Ascending aorta (tissue), 2 donors: Measurements from ENCODE around the gene ABAT. TPM values are rescaled to one million over a fixed set of nuclear protein-coding genes. Genes with fewer than 3 reads are reported as not detected.

ENCODE experiments used
- DNase-seq, 2 donors: peaks; one replicate each; pipeline ENCODE4 v3.0.0-alpha.2; 2019; ENCODE audit warnings: low spot score in 2 of 2
- H3K27ac ChIP-seq, 2 donors: fragments of 200-600 bp; sonication (generic); one replicate each; pipeline ENCODE4 v1.5.1; 2016 to 2017; ENCODE audit warnings: mild to moderate bottlenecking in 1 of 2
- H3K27me3 ChIP-seq: fragments of 200-600 bp; sonication (generic); one replicate; pipeline ENCODE4 v1.5.1; 2017
- H3K36me3 ChIP-seq, 2 donors: fragments of 200-600 bp; sonication (generic); one replicate each; pipeline ENCODE4 v1.5.1; 2016
- H3K4me1 ChIP-seq, 2 donors: fragments of 200-600 bp; sonication (generic); one replicate each; pipeline ENCODE4 v1.5.1; 2016 to 2017; ENCODE audit warnings: mild to moderate bottlenecking in 1 of 2
- H3K4me3 ChIP-seq, 2 donors: fragments of 200-600 bp; sonication (generic); one replicate each; pipeline ENCODE4 v1.5.1; 2016 to 2017; ENCODE audit warnings: mild to moderate bottlenecking in 1 of 2
- H3K9me3 ChIP-seq, 2 donors: fragments of 200-600 bp; sonication (generic); one replicate each; pipeline ENCODE4 v1.5.1; 2016
- CTCF ChIP-seq, 3 experiments: fragments of 200-600 bp in 2 of 3; fragments of 450-650 bp in 1 of 3; sonication (generic) in 2 of 3; IDR thresholded peaks; one replicate each; pipeline ENCODE4 v1.5.1; 2016 to 2019; ENCODE audit warnings: antibody characterized with exemption in 3 of 3, mild to moderate bottlenecking in 1 of 3, moderate library complexity in 1 of 3
- intact Hi-C: fragments of 100-400 bp; cut with DNase I; formaldehyde crosslinking; loops from one replicate; pipeline ENCODE4 v1.15.1; 2023
- total RNA-seq: library from RNA; depleted of rRNA; stranded (reverse); fragments of >200 nt; gene quantifications from one replicate; pipeline ENCODE4 v1.1.0, GENCODE V29; 2016

The ABAT gene
- total RNA-seq, 1 donor from 2014 or later = 1.8 TPM

GRCh38 chr16:8645831-8646230 is 28.6 kb upstream of the ABAT start:
- no peaks in the 10 kb centered on the region for H3K27me3 ChIP-seq
- H3K27ac ChIP-seq = no peak overlapping the region
- no peaks in the 10 kb centered on the region for H3K9me3 ChIP-seq
- peaks cover 68 to 81% of the 10 kb centered on the region in 2 donors for H3K36me3 ChIP-seq
- DNase-seq = no peak
- no peak for TF ChIP-seq CTCF (IDR thresholded peaks at IDR 0.05)
- intact Hi-C loops = no loop called here
- H3K4me1 ChIP-seq = no peaks in the 10 kb centered on the region
- no peak overlapping the region for H3K4me3 ChIP-seq

DNA sequence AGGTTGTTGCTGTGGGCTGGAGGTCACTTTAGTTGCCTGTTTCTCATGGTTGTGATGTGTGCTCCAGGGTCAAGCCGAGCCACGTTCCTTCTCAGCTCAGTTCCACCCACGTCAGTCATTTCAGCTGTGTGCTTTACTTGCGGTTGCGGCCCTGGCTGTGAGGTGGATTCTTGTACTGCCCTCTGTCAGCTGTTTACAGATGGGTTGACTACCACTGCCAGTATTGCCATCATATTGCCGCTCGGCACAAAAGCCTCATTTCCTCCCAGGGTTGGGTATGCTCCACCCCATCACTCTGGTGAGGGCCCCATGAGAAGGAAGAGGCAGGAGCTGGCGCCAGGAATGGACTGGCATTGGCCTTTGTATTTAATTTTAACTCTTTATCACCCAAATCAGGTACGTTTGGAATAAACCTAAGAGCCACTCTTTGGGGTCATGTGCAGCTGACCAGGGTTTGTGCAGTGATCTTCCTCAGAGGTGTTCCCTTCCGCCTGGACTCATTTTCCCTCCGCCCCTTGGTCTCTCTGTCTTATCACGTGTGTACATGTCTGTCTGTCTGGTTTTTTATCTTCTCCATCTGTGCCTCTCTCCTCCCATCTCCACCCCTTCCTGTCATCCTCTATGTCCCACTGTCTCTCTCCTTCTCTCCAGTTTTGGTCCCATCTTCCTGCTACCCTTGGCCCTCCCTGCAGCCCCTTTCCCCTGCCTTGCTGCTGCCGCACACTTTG is 27.9 kb upstream of the ABAT start:
- H3K4me1 ChIP-seq = no peaks in the 10 kb centered on the region
- H3K9me3 ChIP-seq = no peaks in the 10 kb centered on the region
- DNase-seq = no peak
- TF ChIP-seq CTCF (IDR thresholded peaks at IDR 0.05) = no peak
- H3K4me3 ChIP-seq = no peak overlapping the region
- H3K27ac ChIP-seq = no peak overlapping the region
- peaks cover 62 to 76% of the 10 kb centered on the region in 2 donors for H3K36me3 ChIP-seq
- no peaks in the 10 kb centered on the region for H3K27me3 ChIP-seq
- intact Hi-C loops = no loop called here

DNA sequence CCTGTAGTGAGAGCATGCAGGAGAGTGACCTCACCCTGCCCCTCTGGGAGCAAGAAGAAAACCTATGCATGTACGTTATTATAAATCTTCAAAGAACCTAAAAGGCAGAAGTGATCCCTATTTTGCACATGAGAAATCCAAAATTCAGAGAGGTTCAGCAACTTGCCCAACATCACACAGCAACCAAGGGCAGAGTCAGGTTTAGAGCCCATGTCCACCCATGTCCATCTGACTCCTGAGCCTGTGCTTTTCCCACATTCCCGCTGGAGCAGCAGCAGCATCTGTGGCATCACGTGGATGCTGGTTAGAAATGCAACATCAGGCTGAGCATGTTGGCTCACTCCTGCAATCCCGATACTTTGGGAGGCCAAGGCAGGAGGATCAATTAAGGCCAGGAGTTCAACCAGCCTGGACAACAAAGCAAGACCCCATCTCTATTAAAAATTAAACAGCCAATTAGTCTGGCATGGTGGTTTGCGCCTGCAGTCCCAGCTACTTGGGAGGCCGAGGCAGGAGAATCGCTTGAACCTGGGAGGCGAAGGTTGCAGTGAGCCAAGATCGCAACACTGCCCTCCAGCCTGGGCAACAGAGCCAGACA is 26.6 kb upstream of the ABAT start:
- H3K4me3 ChIP-seq = no peak overlapping the region
- DNase-seq = no peak
- no peaks in the 10 kb centered on the region for H3K27me3 ChIP-seq
- no peaks in the 10 kb centered on the region for H3K4me1 ChIP-seq
- no peak for TF ChIP-seq CTCF (IDR thresholded peaks at IDR 0.05)
- H3K36me3 ChIP-seq = peaks cover 50 to 63% of the 10 kb centered on the region in 2 donors
- intact Hi-C loops = no loop called here
- H3K9me3 ChIP-seq = no peaks in the 10 kb centered on the region
- no peak overlapping the region for H3K27ac ChIP-seq

GRCh38 chr16:8648877-8649276 is 25.5 kb upstream of the ABAT start:
- H3K4me3 ChIP-seq = no peak overlapping the region

GRCh38 chr16:8649829-8650554 is 24.4 kb upstream of the ABAT start:
- intact Hi-C loops = no loop called here
- H3K4me1 ChIP-seq = no peaks in the 10 kb centered on the region
- peaks cover 33 to 41% of the 10 kb centered on the region in 2 donors for H3K36me3 ChIP-seq
- H3K27me3 ChIP-seq = no peaks in the 10 kb centered on the region
- H3K4me3 ChIP-seq = no peak overlapping the region
- no peak for TF ChIP-seq CTCF (IDR thresholded peaks at IDR 0.05)
- DNase-seq = no peak
- H3K27ac ChIP-seq = no peak overlapping the region
- H3K9me3 ChIP-seq = no peaks in the 10 kb centered on the region

More at GRCh38 chr16:8648877-8649276, 25.5 kb upstream of the ABAT start:
- DNase-seq = no peak
- Histone ChIP-seq H3K4me1 (no peaks in the 10 kb centered on the region), H3K9me3 (no peaks in the 10 kb centered on the region), H3K27me3 (no peaks in the 10 kb centered on the region), H3K36me3 (peaks cover 43 to 52% of the 10 kb centered on the region in 2 donors), H3K27ac (no peak overlapping the region)
- intact Hi-C loops = no loop called here
- no peak for TF ChIP-seq CTCF (IDR thresholded peaks at IDR 0.05)
